Measurements from ENCODE around the gene FAM200C.

FAM200C gene

DNA sequence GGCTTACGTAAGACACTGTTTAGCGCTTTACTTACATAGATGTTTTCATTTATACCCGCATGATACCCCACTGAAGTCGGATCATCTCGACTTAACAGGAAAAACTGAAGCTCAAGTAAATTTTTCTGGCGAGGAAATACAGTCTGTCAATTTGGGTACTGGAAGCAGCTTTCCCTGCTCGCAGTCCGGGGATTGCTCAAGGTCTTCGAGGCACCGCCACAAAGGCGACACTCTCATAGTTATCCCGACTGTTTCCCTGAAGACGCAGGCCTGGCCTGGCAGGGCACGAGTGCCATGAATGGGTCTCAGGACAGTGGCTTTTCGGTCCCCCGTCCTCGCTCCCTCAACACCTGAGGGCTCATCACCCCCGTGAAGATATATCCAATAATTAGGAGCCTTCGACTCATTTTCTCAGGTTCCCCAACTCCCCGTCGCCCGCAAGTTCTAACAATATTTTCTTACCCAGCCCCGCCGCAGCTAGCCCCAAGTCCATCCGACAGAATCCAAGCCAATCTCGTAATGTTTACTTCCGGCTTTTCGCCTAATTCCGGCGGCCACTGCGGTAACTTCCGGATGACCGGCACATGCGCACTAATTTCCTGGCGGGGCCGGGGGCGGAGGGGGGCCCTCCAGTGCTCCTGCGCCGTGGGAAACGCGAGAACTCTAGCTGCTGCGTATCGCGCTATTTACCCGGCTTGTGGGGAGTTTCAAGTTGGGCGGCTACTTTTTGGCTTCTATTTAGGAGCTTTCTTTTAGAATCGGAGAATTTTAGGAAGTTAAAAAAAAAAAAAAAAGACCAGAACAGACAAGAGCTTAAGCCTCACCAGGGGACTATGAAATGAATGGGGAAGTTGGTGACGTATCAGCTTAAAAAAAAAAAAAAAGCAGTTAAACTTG, 19.0 kb upstream of the FAM200C start, which contains the start of gene SLU7:
SLU7 (minus strand) TSS at position 521 of the 897 bp plus-strand sequence. CDS start 3,787 bp downstream, outside the sequence.
- peak; percentile 95 for DNase-seq

GRCh38 chr5:160398806-160399205, 1.0 kb downstream of the FAM200C start:
- no peak for DNase-seq

DNA sequence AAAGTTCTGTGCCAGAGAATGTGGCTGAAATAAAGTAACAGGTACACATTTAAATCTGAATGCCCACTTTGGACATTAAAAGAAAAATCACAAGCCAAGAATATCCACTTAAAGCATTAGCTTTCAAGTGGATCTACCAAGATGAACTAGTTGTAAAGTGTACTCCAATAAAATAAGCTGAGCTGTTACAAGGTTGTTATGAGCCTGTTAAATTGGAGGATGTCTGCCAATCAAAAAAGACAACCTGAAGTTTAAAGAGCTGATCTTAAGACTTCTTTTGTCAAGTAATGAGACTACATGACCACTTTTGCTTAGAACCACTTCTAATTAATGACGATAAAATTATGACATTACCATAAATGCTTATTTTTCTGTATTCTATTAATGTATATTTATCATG, 2.4 kb downstream of the FAM200C start:
- no peak for DNase-seq

DNA sequence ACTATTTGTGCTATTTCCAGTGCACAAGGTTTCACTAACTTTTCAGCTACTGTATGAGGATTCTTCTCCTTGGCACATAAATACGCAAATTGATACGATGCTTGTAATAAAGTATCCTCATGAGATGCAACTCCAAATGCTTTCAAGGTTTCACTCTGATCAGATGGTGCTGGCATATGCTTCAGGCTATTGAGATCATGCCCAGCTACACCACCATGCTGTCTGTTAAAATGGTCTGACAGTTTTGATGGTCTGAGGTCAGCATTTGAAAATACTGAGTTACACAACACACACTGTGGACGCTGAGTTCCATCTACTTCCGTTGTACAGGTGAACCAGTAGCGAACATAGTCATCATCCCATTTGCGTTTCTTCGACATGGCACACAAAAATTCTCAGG, 4.7 kb downstream of the FAM200C start:
- DNase-seq, result no peak

DNA sequence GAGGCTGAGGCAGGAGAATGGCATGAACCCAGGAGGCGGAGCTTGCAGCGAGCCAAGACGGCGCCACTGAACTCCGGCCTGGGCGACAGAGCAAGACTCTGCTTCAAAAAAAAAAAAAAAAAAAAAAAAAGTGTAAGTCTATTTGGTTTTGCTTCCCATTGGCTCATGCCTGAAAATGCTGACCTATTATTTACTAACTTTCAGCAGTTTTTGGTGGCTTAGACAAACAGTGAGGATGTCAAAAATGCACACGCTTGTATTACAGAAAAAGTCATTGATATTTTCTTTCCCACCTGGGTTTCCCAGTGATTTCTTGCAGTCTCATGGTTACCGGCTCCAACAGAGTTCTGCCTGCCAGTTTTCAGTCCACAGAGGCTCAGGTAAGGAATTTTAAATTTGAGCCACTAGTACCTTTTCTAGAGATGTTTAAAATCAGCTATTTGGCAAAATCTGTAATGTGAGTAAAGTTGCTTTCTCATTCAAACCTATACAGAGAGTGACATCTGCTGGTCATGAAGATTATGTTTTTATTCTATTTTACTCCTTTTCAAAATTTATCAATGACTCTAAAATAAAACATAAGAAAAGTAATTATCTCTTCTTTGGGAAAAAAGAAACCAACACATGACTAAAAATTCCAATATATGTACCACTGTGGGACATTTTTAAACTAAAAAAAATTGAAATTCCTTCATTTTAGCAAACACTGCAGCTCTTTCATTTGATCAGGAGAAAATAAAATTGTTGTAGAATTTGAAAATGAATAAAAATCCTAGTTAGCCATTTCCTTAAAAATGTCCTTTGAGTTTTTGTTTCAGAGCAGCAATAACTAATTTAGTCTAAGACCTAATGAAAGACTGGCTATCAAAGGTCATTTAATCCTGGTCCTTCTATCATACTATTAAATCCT, 8.8 kb downstream of the FAM200C start:
- DNase-seq, result peak; percentile 16

GRCh38 chr5:160387445-160387844, 12.4 kb downstream of the FAM200C start:
- DNase-seq, result no peak

GRCh38 chr5:160385496-160385895, 14.4 kb downstream of the FAM200C start:
- no peak for DNase-seq

DNA sequence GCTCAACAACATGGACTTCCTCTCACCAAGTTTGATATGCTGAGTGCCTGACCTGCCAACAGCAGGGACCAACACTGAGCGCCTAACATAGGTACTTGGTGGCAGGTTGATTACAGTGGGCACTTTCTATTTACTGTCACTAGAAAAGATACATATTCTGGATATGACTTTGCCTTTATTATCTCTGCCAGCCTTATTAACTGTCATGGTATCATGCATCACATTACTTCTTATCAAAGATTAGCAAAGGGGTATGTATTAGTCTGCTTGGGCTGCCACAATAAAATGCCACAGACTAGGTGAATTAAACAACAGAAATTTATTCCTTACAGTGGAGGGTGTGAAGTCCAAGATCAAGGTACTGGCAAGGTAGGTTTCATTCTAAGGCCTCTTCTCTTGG, 15.2 kb downstream of the FAM200C start:
- DNase-seq, result no peak

DNA sequence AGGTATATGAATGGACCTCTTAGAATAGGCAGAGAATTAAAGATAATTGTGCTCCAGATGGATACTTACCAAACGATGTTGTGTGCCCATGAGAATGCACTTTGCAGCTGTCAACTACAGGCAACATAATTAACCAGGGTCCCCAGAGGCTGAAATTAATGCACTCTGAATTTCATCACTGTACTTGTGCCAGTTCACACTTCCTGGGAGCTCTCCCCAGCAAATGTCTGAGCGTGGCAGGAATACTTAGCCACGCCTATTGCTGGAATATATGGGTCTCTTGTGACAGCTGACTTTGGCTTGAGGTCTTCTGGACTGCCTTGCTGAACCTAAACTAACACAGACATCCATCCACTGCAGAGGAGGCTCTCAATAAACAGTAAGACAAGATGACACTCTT, 17.5 kb downstream of the FAM200C start:
- no peak for DNase-seq

DNA sequence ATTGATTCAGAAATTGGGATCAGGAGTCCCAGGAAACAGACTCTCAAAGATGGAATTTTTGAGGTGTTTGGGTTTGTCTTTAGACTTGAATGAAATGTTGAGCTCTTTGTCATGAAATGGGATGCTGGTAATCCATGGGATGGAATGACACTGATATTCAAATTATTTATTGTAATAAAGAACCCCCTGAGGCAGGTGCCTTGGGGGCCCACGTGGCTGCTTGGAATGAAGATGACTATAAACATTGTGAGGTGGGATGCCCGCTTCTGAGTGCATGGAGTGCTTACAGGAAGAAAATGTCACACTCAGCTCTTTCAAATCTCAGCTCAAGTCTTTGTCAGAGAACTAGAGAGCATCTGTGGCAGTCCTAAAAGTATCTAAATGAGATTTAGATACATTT, 19.8 kb downstream of the FAM200C start:
- no peak for DNase-seq

DNA sequence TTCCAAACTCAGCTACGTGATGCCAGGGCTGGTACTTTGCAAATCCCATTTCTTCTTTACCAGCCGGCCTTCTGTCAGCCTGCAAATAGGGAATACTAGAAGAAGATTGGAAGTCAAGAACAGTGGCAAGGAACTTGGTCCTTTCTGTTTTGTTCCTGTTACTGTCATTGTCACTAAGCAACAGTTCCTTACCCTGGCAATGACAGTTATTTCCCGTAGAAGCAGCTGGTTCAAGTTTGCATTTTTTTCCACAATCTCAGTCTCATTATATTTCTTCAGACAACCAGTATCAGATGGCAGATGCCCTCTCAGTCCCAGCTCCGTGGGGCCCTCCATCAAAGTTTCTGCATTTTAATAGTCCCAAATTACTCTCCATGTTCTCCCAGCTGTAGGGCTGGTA, 20.3 kb downstream of the FAM200C start:
- no peak for DNase-seq

DNA sequence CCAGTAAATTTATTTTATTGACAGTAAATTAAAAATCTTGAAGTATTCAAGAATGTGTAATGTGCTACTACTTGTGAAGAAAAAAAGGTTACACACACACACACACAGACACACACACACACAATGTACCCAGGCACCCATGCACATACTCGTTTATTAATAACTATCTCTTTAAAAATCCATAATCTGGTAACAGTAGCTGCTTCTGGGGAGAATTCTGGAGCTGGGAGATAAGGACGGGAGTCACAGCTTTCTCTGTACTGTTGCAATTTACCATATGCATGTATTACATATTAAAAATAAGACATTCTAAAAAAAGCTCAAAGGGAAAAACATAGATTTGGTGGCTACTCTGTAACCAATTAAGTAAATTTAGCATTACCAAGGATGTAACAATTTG, 21.5 kb downstream of the FAM200C start:
- DNase-seq, result no peak

GRCh38 chr5:160377651-160378050, 22.2 kb downstream of the FAM200C start:
- DNase-seq, result no peak

GRCh38 chr5:160376416-160376815, 23.4 kb downstream of the FAM200C start:
- DNase-seq, result no peak

DNA sequence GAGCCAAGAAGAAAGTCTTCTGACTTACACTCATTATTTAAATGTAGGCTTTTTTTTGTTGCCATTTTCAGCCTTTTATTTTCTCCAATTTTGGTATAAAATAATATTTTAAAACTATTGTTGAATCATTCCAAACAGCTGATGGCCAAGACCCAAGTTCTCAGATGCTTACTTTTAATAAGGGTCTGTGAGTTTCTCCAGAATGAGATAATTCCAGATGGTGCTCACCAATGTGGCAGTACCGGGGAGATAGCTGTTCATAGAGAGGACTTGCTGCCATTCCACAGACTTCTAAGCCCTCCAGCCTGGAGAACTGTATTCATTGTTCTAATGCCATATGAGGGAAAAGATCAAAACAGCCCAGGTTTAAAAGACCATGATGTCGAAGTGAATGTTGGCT, 24.2 kb downstream of the FAM200C start:
- no peak for DNase-seq

DNA sequence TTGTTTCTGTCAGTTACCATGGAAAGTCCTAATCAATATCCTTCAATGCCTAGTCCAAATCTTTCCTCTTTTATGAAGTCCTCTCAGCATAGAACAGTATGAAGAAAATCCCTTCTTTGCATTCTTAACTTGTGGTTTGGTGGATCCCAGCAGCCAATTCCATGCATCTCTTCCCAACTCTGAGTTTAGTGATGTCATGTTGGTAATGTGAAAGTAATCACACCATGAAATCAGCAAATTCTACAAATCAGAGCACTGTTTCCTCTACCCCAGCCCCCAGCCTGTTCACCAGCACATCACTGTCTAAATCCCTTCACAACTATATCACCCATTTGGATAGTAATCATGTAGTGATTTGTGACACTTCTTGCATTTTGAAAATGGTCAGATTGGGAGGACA, 24.7 kb downstream of the FAM200C start:
- no peak for DNase-seq

GRCh38 chr5:160371294-160371693, 28.6 kb downstream of the FAM200C start:
- no peak for DNase-seq

GRCh38 chr5:160370713-160371034, 29.2 kb downstream of the FAM200C start:
- no peak for DNase-seq

DNA sequence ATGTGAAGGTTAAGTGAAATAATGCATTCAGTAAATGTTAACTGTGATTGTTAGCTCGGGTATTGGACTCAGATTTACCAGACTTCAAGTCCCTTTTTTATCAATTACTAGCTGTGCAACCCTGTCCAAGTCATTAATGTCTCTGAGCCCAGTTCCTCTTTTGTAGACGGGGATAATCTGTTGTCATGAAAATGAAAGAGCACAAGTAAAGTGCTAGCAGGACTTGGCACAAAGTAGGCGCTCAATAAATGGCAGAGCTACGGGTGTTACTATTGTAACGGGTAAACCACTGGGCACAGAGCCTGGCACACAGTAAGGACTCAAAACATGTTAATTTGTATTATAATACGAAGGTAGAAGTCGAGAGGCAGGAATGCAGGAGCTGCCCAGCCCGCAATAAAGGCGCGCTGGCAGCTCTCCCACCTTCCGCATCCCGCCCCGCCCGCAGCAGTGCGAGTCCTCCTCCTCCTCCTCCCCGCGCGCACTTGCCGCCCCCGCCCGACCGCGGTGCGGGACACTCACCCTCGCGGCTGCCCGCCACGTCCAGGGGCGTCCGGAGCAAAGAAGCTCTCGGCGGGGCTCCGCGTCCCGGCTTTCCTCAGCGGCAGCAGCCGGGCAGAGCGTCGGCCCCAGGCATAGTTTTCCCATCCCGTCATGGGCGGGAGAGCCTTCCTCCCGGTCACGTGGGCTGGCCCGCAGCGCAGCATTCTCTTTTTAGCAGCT, 29.7 kb downstream of the FAM200C start, which contains the start of gene C1QTNF2:
C1QTNF2 (minus strand) TSS at position 637 of the 723 bp plus-strand sequence. CDS start 15,615 bp downstream, outside the sequence.
- DNase-seq, result no peak

DNA sequence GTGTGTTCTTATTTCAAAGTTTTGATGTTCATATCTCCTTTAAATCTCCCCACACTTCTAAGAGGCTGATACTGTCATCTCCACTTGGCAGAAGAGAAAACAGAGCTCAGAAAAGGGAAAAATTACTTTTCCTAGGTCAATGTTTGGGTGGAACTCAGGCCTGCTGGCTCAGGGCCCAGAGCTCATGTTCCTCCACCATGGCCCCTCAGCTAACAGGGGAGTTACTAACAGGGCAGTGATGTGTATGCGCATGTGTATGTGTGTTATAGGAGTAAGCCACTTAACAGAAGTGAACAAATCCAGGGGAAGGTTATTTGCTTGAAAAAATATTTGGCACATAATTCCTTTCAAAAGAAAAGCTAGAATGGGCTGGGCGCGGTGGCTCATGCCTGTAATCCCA, 32.0 kb downstream of the FAM200C start:
- no peak for DNase-seq

DNA sequence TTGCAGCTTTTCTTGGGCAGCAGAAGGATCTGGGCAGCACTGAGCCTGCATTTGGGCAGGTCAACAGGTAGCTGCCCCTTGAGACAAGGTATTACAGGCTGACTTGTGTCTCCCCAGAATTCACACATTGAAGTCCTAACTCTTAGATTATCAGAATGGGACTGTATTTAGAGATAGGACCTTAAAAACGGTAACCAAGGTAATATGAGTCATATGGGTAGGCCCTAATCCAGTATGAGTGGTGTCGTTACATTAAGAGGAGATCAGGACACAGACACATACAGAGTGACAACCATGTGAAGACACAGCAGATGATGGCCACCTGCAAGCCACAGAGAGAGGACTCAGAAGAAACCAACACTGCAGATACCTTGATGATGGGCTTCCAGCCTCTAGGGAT, 32.6 kb downstream of the FAM200C start:
- no peak for DNase-seq

- no peak for DNase-seq
Measured at GRCh38 chr5:160366230-160366629, 33.6 kb downstream of the FAM200C start.

Measured in activated CD4-positive, alpha-beta T cell treated with anti-CD3 and anti-CD28 coated beads, Interleukin-2, amount 50 U/mL, for 16 hours (primary cell).